Astrocyte (in vitro differentiated cells and primary cell): Measurements from ENCODE around the gene PCSK5. TPM values are rescaled to one million over a fixed set of nuclear protein-coding genes. Genes with fewer than 3 reads are reported as not detected.

Experiments used
- DNase-seq: peaks from one replicate; pipeline ENCODE4 v3.0.0-alpha.2; 2010; ENCODE audit warnings: low read depth
- FAIRE-seq: peaks from 2 replicates; lab custom pipeline; 2011; peaks lifted over from hg19 to GRCh38; lab: Jason Lieb, UNC
- H2AFZ ChIP-seq: 2 replicates; pipeline ENCODE4 v1.6.0; 2012; ENCODE audit warnings: low read depth, low read length, inconsistent platforms
- H3K27ac ChIP-seq: 2 replicates; pipeline ENCODE4 v1.5.1; 2011; ENCODE audit warnings: low read depth, low read length, inconsistent platforms
- H3K27me3 ChIP-seq: 2 replicates; pipeline ENCODE4 v1.6.0; 2011; ENCODE audit warnings: low read length, inconsistent platforms; ENCODE audit not compliant: insufficient read depth
- H3K36me3 ChIP-seq: 2 replicates; pipeline ENCODE4 v1.5.1; 2011; ENCODE audit warnings: low read length, inconsistent platforms; ENCODE audit not compliant: insufficient read depth
- H3K4me1 ChIP-seq: 2 replicates; pipeline ENCODE4 v1.5.1; 2011; ENCODE audit warnings: low read length, inconsistent platforms; ENCODE audit not compliant: insufficient read depth
- H3K4me2 ChIP-seq: 2 replicates; pipeline ENCODE4 v1.6.0; 2012; ENCODE audit warnings: low read length, inconsistent platforms
- H3K4me3 ChIP-seq: 2 replicates; pipeline ENCODE4 v1.5.1; 2011; ENCODE audit warnings: low read depth, mild to moderate bottlenecking, low read length, inconsistent platforms; ENCODE audit not compliant: insufficient read depth
- H3K79me2 ChIP-seq: 2 replicates; pipeline ENCODE4 v1.6.0; 2012; ENCODE audit warnings: mild to moderate bottlenecking, low read length, inconsistent platforms; ENCODE audit not compliant: insufficient read depth
- H3K9ac ChIP-seq: 2 replicates; pipeline ENCODE4 v1.6.0; 2012; ENCODE audit warnings: mild to moderate bottlenecking, low read length, inconsistent platforms
- H3K9me3 ChIP-seq: 2 replicates; pipeline ENCODE4 v1.5.1; 2012; ENCODE audit warnings: low read depth, mild to moderate bottlenecking, low read length, inconsistent platforms; ENCODE audit not compliant: insufficient read depth
- H4K20me1 ChIP-seq: 2 replicates; pipeline ENCODE4 v1.6.0; 2012; ENCODE audit warnings: low read length, inconsistent platforms; ENCODE audit not compliant: insufficient read depth
- H3K27ac Mint-ChIP-seq: one replicate; pipeline ENCODE4 v1.8.0; 2021; ENCODE audit warnings: mild to moderate bottlenecking, mixed read lengths; ENCODE audit not compliant: unreplicated experiment
- H3K27me3 Mint-ChIP-seq: one replicate; pipeline ENCODE4 v1.8.0; 2021; ENCODE audit warnings: low read depth, mixed read lengths; ENCODE audit not compliant: unreplicated experiment
- H3K36me3 Mint-ChIP-seq: one replicate; pipeline ENCODE4 v1.8.0; 2021; ENCODE audit warnings: low read depth, mixed read lengths; ENCODE audit not compliant: unreplicated experiment
- H3K4me1 Mint-ChIP-seq: one replicate; pipeline ENCODE4 v1.8.0; 2021; ENCODE audit warnings: low read depth, mixed read lengths; ENCODE audit not compliant: unreplicated experiment
- H3K4me3 Mint-ChIP-seq: one replicate; pipeline ENCODE4 v1.8.0; 2021; ENCODE audit warnings: mild to moderate bottlenecking, moderate library complexity, mixed read lengths; ENCODE audit not compliant: unreplicated experiment
- H3K9me3 Mint-ChIP-seq: one replicate; pipeline ENCODE4 v1.8.0; 2021; ENCODE audit warnings: mild to moderate bottlenecking, mixed read lengths; ENCODE audit not compliant: unreplicated experiment
- EZH2 ChIP-seq: IDR thresholded peaks from 2 replicates; pipeline ENCODE4 v1.6.1; 2012; ENCODE audit warnings: mild to moderate bottlenecking, low read length, inconsistent platforms; ENCODE audit not compliant: insufficient read depth
- total RNA-seq: library from RNA; stranded (reverse); gene quantifications from 2 replicates; pipeline ENCODE4 v1.2.1, GENCODE V29; 2021
- TF ChIP-seq, protein P1 (sequence below): IDR thresholded peaks from 2 replicates; pipeline ENCODE4 v1.5.1; 2011; ENCODE audit warnings: low read depth, mild to moderate bottlenecking, inconsistent platforms, low read length, moderate library complexity; ENCODE audit not compliant: insufficient read depth

Gene PCSK5
- total RNA-seq, 1 donor from 2014 or later, result 13.1 TPM

DNA sequence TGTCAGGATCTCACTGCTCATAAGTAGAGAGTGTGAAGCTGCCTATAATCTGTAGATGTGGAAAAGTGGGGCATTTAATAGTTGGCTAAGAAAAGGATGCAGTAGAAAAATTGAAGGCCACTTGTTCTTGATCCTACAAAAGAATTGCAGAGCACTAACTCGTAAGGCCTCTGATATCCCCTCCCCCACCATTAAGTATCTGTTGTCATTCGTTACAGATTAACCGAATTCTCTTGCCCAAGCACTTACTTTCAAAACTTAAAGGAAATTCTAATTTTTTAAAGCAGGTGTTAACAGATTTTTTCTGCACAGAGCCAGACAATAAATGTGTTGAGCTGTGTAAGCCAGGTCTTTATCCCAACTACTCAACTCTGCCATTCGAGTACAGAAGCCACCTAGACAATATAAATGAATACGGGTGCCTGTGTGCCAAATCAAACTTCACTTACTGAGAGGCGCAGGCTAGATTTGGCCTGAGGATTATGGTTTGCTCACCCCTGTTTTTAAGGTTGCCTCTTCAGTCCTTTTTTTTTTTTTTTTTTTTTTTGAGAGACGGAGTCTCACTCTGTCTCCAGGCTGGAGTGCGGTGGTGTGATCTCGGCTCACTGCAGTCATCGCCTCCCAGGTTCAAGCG is 268.9 kb downstream of the PCSK5 start:
- H2AFZ ChIP-seq, result no peak overlapping the region

DNA sequence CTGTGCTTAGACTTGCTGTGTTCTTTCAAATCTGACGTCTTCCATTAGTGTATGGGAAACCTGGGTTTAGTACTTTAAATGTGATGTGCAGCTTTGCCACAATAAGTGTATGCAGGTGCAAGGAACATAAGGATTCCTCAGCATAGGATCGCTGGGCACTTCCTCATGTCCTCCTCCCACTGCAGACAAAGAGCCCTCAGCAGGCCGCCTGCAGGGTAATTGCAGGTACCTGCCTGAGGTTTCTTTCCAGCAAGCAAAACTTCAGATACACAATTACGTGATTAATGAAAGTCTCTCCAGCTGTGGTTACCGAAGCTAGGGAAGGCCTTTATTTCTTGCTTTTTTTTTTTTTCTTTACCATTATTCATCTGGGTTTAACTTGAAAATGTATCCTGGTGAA is 270.6 kb downstream of the PCSK5 start:
- Histone ChIP-seq H3K4me1 (peaks cover 10% of the 10 kb centered on the region), H3K4me3 (no peak overlapping the region), H2AFZ (peak overlapping the region; percentile 19), H4K20me1 (no peaks in the 10 kb centered on the region), H3K9me3 (no peaks in the 10 kb centered on the region), H3K79me2 (no peaks in the 10 kb centered on the region), H3K27ac (no peak overlapping the region), H3K4me2 (peak overlapping the region; percentile 45), H3K36me3 (no peaks in the 10 kb centered on the region), H3K9ac (no peak overlapping the region), H3K27me3 (no peaks in the 10 kb centered on the region)
- Mint-ChIP-seq H3K36me3 (peaks cover 12% of the 10 kb centered on the region), H3K27ac (peak overlapping the region; percentile 23), H3K4me3 (no peak overlapping the region), H3K9me3 (no peaks in the 10 kb centered on the region), H3K4me1 (peaks cover 22% of the 10 kb centered on the region), H3K27me3 (no peaks in the 10 kb centered on the region)
- TF ChIP-seq, protein P1, sequence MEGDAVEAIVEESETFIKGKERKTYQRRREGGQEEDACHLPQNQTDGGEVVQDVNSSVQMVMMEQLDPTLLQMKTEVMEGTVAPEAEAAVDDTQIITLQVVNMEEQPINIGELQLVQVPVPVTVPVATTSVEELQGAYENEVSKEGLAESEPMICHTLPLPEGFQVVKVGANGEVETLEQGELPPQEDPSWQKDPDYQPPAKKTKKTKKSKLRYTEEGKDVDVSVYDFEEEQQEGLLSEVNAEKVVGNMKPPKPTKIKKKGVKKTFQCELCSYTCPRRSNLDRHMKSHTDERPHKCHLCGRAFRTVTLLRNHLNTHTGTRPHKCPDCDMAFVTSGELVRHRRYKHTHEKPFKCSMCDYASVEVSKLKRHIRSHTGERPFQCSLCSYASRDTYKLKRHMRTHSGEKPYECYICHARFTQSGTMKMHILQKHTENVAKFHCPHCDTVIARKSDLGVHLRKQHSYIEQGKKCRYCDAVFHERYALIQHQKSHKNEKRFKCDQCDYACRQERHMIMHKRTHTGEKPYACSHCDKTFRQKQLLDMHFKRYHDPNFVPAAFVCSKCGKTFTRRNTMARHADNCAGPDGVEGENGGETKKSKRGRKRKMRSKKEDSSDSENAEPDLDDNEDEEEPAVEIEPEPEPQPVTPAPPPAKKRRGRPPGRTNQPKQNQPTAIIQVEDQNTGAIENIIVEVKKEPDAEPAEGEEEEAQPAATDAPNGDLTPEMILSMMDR, result no peak
- no peak for TF ChIP-seq EZH2
- peak; percentile 23 for DNase-seq
- no peak for FAIRE-seq

More for the DNA sequence above, 268.9 kb downstream of the PCSK5 start:
- Mint-ChIP-seq H3K9me3 (no peaks in the 10 kb centered on the region), H3K4me1 (peaks cover 22% of the 10 kb centered on the region), H3K27ac (no peak overlapping the region), H3K27me3 (no peaks in the 10 kb centered on the region), H3K4me3 (no peak overlapping the region), H3K36me3 (peaks cover 12% of the 10 kb centered on the region)
- Histone ChIP-seq H3K9me3 (no peaks in the 10 kb centered on the region), H3K27me3 (no peaks in the 10 kb centered on the region), H3K4me1 (peaks cover 10% of the 10 kb centered on the region), H3K79me2 (no peaks in the 10 kb centered on the region), H3K36me3 (no peaks in the 10 kb centered on the region), H4K20me1 (no peaks in the 10 kb centered on the region), H3K9ac (no peak overlapping the region), H3K4me3 (no peak overlapping the region), H3K4me2 (no peak overlapping the region), H3K27ac (no peak overlapping the region)
- TF ChIP-seq, protein P1, result no peak
- no peak for TF ChIP-seq EZH2
- DNase-seq (no peak), FAIRE-seq (no peak)

DNA sequence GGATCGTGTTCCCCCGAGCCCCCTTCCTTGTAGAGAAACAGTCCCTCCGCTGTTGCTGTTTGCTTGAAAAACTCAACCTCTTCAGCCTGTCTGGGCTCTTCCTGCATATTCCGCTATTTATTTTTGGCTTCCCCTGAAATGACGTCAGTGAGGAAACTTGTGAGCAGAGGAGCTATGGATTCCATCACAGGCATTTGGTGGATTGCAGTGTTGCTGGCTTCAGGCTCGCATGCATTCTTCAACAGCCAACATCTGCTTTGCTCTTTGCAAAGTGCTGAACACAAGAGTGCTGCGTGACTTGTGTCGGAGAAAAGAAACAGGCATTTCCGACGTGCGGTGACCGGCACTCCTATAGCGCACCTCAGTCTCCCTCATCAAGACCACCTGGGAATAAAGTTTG is 271.1 kb downstream of the PCSK5 start:
- no peaks in the 10 kb centered on the region for H3K36me3 ChIP-seq
- no peak overlapping the region for H3K4me3 Mint-ChIP-seq
- H3K27me3 ChIP-seq, result no peaks in the 10 kb centered on the region
- H4K20me1 ChIP-seq, result no peaks in the 10 kb centered on the region
- no peak overlapping the region for H3K4me3 ChIP-seq
- H3K9me3 ChIP-seq, result no peaks in the 10 kb centered on the region
- no peak overlapping the region for H3K9ac ChIP-seq
- peaks cover 12% of the 10 kb centered on the region for H3K36me3 Mint-ChIP-seq
- peak overlapping the region; percentile 23 for H3K27ac Mint-ChIP-seq
- FAIRE-seq, result peak; percentile 72
- TF ChIP-seq EZH2, result no peak
- TF ChIP-seq, protein P1, result no peak
- H3K4me1 ChIP-seq, result peaks cover 10% of the 10 kb centered on the region
- peak overlapping the region; percentile 45 for H3K4me2 ChIP-seq
- H3K9me3 Mint-ChIP-seq, result no peaks in the 10 kb centered on the region
- peak; percentile 82 for DNase-seq
- no peaks in the 10 kb centered on the region for H3K79me2 ChIP-seq
- peak overlapping the region; percentile 19 for H2AFZ ChIP-seq
- no peaks in the 10 kb centered on the region for H3K27me3 Mint-ChIP-seq
- peak overlapping the region; percentile 22 for H3K27ac ChIP-seq
- H3K4me1 Mint-ChIP-seq, result peaks cover 22% of the 10 kb centered on the region
